SW 1271 (cell line): ENCODE measurements around the gene CMC2.

Source experiments
- DNase-seq, 2 experiments: peaks; one replicate each; lab custom pipeline; 2025; lab: John Stamatoyannopoulos, UW

CMC2 gene

DNA sequence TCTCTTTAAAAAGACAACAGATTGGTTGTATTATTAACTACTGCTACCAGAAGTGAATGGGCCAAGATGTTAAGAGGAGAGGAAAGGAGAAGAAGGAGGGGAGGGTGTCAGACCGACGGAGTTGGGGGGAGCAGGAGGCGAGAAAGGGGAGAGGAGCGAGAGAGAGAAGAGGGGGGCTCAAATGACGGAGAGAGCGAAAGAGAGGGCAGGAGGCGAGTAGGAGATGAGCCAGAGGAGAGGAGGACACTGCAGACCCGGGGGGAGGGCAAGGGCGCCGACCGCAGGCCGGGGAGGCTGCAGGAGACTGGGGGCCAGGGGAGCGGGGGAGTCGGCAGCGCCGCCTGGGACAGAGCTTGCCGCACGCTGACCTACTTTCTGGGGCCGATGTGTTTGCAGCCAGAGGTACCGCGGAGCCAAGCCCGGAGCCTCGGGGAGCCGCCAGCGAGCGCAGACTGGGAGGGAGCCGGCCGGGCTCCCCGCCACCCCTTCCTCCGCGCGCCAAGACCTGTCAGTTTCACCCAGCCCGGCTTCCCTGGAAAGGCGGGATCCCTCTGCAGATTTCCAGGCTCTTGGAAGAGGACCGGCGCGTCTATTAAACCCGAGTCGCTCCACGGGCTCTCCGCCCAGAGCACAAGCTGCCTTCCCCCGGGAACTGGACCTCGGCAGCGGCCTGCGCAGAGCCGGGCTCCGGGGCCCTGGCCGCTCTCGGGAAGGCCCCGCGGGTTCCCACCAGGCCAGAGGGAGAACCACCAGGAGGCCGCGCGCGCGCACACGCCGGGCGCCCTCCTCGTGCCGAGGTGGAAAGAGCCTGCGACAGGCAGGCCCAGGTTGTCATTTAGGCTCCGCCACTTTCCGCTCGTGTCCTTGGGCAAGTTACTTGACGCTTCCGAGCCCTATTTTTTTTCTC is 74.6 kb downstream of the CMC2 start:
- peak in 1 of 2 experiments; percentile 56 for DNase-seq

DNA sequence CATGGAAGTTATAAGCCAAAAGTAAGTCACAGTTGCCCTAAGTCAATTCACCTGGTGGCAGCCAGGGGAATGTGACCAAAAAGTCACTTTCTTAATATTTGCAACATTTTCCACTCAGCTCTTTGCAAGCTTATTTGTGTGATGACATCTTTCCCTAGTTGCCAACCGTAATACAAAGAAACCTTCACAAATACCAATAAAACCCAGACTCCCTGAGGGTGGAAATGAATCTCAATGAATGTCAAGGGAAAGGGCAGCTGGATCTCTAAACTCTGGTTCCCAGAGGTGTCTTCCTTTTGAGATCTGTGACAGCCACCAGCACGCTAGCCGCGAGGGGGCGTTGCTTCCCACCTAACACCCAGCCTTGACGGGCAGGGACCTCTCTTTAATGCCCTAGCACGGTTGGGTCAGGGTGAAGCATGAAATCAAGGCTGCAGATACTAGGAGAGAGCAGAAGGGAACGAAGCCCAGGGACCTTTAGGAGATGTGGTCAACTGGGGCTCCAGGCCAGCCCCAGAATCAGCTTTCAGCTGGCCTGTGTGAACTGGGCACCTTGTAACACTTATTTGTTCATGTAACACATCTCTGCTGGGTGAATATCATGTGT is 82.2 kb downstream of the CMC2 start:
- DNase-seq, result peak in 1 of 2 experiments; percentile 51

DNA sequence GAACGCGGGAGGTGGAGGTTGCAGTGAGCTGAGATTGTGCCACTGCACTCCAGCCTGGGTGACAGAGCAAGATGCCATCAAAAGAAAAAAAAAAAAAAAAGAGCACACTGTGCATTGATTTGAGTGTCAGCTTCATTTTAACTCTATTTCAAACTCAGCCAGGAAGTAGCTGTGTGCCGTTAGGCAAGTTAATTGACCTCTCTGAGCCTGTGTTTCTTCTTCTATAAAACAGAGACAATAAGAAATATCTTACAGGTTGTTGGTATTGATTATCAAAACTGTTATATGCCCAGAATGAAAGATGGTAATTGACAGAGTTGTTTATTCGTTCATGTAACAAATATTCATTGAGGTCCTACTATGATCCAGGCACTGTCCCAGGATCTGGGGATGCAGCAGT is 83.3 kb downstream of the CMC2 start:
- no peak for DNase-seq
